MM.1S (cell line): Measurements from ENCODE around the gene ANAPC16.
"Not testable (repeated sequence)": the region's sequence is repeated elsewhere in the genome, so short reads cannot be mapped to it uniquely, and the experiment has no call there.

Experiments
- DNase-seq: peaks from one replicate; pipeline ENCODE4 v3.0.0-alpha.2; 2015
- H2AFZ ChIP-seq: fragments of 300-600 bp; sonication (generic); 2 replicates; pipeline ENCODE4 v1.6.0; 2016; ENCODE audit warnings: antibody characterized with exemption, low read length
- H3F3A ChIP-seq: fragments of 300-600 bp; sonication (generic); 2 replicates; pipeline ENCODE4 v1.6.1; 2016; ENCODE audit warnings: mild to moderate bottlenecking, antibody characterized with exemption, low read length, moderate library complexity, mixed read lengths; ENCODE audit not compliant: insufficient read depth
- H3K27ac ChIP-seq: fragments of 300-600 bp; sonication (generic); 2 replicates; pipeline ENCODE4 v1.5.1; 2016; ENCODE audit warnings: mild to moderate bottlenecking, low read length
- H3K27me3 ChIP-seq: fragments of 300-600 bp; sonication (generic); replicated peaks from 2 replicates; pipeline ENCODE4 v1.6.0; 2016; ENCODE audit warnings: low read length; ENCODE audit not compliant: insufficient read depth
- H3K36me3 ChIP-seq: fragments of 300-600 bp; sonication (generic); replicated peaks from 2 replicates; pipeline ENCODE4 v1.6.1; 2016; ENCODE audit warnings: mild to moderate bottlenecking, low read length, mixed read lengths; ENCODE audit not compliant: insufficient read depth
- H3K4me1 ChIP-seq: fragments of 300-600 bp; sonication (generic); 2 replicates; pipeline ENCODE4 v1.6.1; 2016; ENCODE audit warnings: low read length, mixed read lengths
- H3K4me2 ChIP-seq: fragments of 300-600 bp; sonication (generic); 2 replicates; pipeline ENCODE4 v1.6.0; 2016; ENCODE audit warnings: low read depth, low read length
- H3K4me3 ChIP-seq: fragments of 300-600 bp; sonication (generic); 2 replicates; pipeline ENCODE4 v1.5.1; 2016; ENCODE audit warnings: low read length, mixed read lengths
- H3K79me2 ChIP-seq: fragments of 300-600 bp; sonication (generic); 2 replicates; pipeline ENCODE4 v1.6.1; 2016; ENCODE audit warnings: mixed run types, low read length, mixed read lengths
- H3K9ac ChIP-seq: fragments of 300-600 bp; sonication (generic); 2 replicates; pipeline ENCODE4 v1.6.1; 2016; ENCODE audit warnings: low read length, mixed read lengths
- H3K9me2 ChIP-seq: fragments of 300-600 bp; sonication (generic); replicated peaks from 2 replicates; pipeline ENCODE4 v1.6.1; 2016; ENCODE audit warnings: mild to moderate bottlenecking, low read length, mixed read lengths; ENCODE audit not compliant: insufficient read depth
- H3K9me3 ChIP-seq: fragments of 300-600 bp; sonication (generic); replicated peaks from 2 replicates; pipeline ENCODE4 v1.6.1; 2016; ENCODE audit warnings: mild to moderate bottlenecking, low read length, mixed read lengths; ENCODE audit not compliant: insufficient read depth
- H4K20me1 ChIP-seq: fragments of 300-600 bp; sonication (generic); 2 replicates; pipeline ENCODE4 v1.6.1; 2016; ENCODE audit warnings: mild to moderate bottlenecking, low read length, moderate library complexity, mixed read lengths; ENCODE audit not compliant: insufficient read depth
- CTCF ChIP-seq: fragments of 300-600 bp; sonication (generic); IDR thresholded peaks from 2 replicates; pipeline ENCODE4 v1.5.1; 2016; ENCODE audit warnings: antibody characterized with exemption, low read length, mixed read lengths
- EZH2 ChIP-seq: fragments of 300-600 bp; sonication (generic); optimal IDR thresholded peaks from 2 replicates; pipeline ENCODE3; 2017; ENCODE audit warnings: low read depth, mild to moderate bottlenecking, antibody characterized with exemption, low read length, mixed read lengths
- EZH2phosphoT487 ChIP-seq: fragments of 300-600 bp; sonication (generic); IDR thresholded peaks from 2 replicates; pipeline ENCODE4 v1.6.1; 2018; ENCODE audit warnings: antibody characterized with exemption, low read length

ANAPC16 gene

DNA sequence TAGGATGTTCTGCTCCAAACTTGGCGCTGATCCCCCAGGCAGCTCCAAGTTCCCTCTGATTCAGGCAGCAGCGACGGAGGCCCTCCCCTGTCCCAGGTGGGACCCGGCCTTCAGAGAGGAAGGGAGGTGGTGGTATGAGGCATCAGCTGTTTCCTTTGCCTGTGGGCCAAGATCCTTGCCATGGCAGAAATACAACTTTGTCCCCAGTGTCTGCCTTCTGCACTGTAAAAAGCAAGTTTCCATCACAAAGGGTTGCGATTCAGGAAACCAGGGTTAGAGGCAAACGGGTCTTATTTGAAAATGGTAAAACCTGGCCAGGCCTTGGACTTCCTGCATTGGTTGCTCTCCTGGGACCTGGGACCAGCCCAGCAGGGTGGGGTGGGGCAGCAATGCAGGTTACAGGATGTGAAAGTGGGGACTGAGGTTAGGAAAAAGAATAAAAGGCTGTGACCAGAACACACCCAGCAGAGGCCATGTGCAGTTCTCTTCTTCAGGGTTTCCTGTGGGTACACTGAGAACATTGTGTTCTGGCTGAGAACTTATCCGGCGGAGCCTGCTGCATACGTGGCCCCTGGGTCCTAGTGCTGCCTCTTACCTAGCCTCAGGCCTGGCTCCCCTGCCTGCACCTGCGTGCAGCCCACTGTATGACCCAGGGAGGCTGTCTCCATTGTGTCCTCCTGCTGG lies 32.8 kb downstream of the ANAPC16 start:
- Histone ChIP-seq H3K9ac (peak overlapping the region; percentile 58), H3K27ac (peak overlapping the region; percentile 89), H3K9me3 (no peaks in the 10 kb centered on the region), H3K36me3 (no peaks in the 10 kb centered on the region), H3K4me3 (peak overlapping the region; percentile 37; the same call in 1 of the 2 replicates), H3K4me2 (peak overlapping the region; percentile 64), H3K79me2 (no peaks in the 10 kb centered on the region), H3K4me1 (peaks cover 35% of the 10 kb centered on the region), H3F3A (peaks cover 23% of the 10 kb centered on the region), H2AFZ (peak overlapping the region; percentile 61), H4K20me1 (no peaks in the 10 kb centered on the region), H3K27me3 (no peaks in the 10 kb centered on the region), H3K9me2 (no peaks in the 10 kb centered on the region)
- TF ChIP-seq CTCF, result no peak
- no peak for TF ChIP-seq EZH2phosphoT487
- TF ChIP-seq EZH2, result no peak
- DNase-seq, result peak; percentile 97

DNA sequence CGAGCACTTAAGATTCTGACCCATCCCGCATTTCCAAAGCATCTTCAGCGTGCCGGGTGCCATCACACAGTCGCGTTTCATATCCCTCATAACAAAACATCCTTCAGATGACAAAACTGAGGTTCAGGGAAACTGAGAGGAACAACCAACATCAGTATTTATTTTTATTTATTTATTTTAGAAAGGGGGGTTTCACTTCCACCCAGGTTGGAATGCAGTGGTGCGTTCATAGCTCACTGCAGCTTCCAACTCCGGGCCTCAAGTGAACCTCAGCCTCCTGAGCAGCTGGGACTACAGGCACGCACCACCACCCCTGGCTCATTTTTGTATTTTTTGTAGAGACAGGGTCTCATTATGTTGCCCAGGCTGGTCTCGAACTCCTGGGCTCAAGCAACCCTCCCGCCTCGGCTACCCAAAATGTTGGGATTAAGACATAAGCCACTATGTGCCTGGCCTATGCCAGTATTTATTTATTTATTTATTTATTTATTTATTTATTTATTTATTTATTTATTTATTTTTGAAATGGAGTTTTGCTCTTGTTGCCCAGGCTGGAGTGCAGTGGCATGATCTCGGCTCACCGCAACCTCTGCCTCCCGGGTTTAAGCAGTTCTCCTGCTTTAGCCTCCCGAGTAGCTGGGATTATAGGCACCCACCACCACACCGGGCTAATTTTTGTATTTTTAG lies 33.5 kb downstream of the ANAPC16 start:
- Histone ChIP-seq H3K4me1 (peaks cover 39% of the 10 kb centered on the region), H2AFZ (peak overlapping the region; percentile 61), H3K4me3 (peak overlapping the region; percentile 37; the same call in 1 of the 2 replicates), H3K27ac (peak overlapping the region; percentile 89), H3K4me2 (peak overlapping the region; percentile 64), H3K9ac (peak overlapping the region; percentile 58), H3F3A (peaks cover 23% of the 10 kb centered on the region)
- H3K27me3 ChIP-seq, H3K9me3 ChIP-seq, H4K20me1 ChIP-seq, H3K79me2 ChIP-seq, DNase-seq, H3K9me2 ChIP-seq, H3K36me3 ChIP-seq: not testable (repeated sequence)

- no peaks in the 10 kb centered on the region for H4K20me1 ChIP-seq
- peaks cover 23% of the 10 kb centered on the region for H3F3A ChIP-seq
- H3K27me3 ChIP-seq, result no peaks in the 10 kb centered on the region
- peak; percentile 36 for DNase-seq
- no peak overlapping the region for H3K4me2 ChIP-seq
- no peaks in the 10 kb centered on the region for H3K36me3 ChIP-seq
- H2AFZ ChIP-seq, result no peak overlapping the region
- no peaks in the 10 kb centered on the region for H3K9me3 ChIP-seq
- no peak overlapping the region for H3K27ac ChIP-seq
- H3K9me2 ChIP-seq, result no peaks in the 10 kb centered on the region
- no peaks in the 10 kb centered on the region for H3K79me2 ChIP-seq
- H3K9ac ChIP-seq, result no peak overlapping the region
- H3K4me3 ChIP-seq, result no peak overlapping the region
- TF ChIP-seq EZH2phosphoT487, result no peak
- peaks cover 50% of the 10 kb centered on the region for H3K4me1 ChIP-seq
These were observed 34.9 kb downstream of the ANAPC16 start for GRCh38 chr10:72250666-72251065.

GRCh38 chr10:72251635-72252034 lies 35.8 kb downstream of the ANAPC16 start:
- Histone ChIP-seq H2AFZ (no peak overlapping the region), H3K9me3 (no peaks in the 10 kb centered on the region), H4K20me1 (no peaks in the 10 kb centered on the region), H3K4me1 (peaks cover 56% of the 10 kb centered on the region), H3K36me3 (no peaks in the 10 kb centered on the region), H3K9me2 (no peaks in the 10 kb centered on the region), H3K27me3 (no peaks in the 10 kb centered on the region), H3K9ac (no peak overlapping the region), H3K79me2 (no peaks in the 10 kb centered on the region), H3K27ac (no peak overlapping the region), H3F3A (peaks cover 30% of the 10 kb centered on the region), H3K4me3 (no peak overlapping the region), H3K4me2 (no peak overlapping the region)
- TF ChIP-seq EZH2, result no peak
- no peak for TF ChIP-seq EZH2phosphoT487
- no peak for TF ChIP-seq CTCF
- DNase-seq, result no peak
